ENCODE measurements around the gene DPYD.

The DPYD gene

DNA sequence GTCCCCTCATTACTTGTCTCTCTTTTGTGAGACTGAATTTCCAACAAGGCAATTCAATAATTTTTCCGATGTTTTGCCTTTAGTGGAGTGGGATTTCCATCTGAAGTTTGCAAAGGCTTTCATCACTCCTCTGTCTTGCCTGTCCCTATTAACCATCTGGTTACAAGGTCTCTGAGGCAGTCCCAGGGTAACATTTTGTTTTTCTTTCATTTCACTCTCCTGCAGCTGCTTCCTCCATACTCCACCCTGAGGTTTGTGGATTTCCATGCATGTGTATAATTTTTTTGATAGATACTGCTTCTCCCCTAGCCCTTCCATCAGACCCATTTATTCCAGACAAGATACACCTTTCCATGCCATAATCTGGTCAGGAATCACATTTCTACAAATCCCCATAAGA is 832.4 kb downstream of the DPYD start:
- Histone ChIP-seq H3K14ac (ENCODE audit: low read length) (no peak overlapping the region), H3K9me3 (replicated peaks in 1 of 2; ENCODE audit: control insufficient read depth in 2 of 2, insufficient read depth in 1 of 2, low read depth in 1 of 2, low read length in 2 of 2) (no peaks in the 10 kb centered on the region), H3K4me3 (ENCODE audit: low read length in 2 of 2) (no peak overlapping the region), H3K4ac (ENCODE audit: low read length) (no peak overlapping the region), H3K79me1 (ENCODE audit: low read depth, low read length) (no peaks in the 10 kb centered on the region), H3K23ac (ENCODE audit: low read depth, low read length, poor library complexity) (no peak overlapping the region), H3K18ac (ENCODE audit: low read length) (no peak overlapping the region), H3K9ac (ENCODE audit: low read depth, low read length, poor library complexity) (no peak overlapping the region), H2BK15ac (ENCODE audit: low read length) (no peak overlapping the region), H3K27me3 (ENCODE audit: control insufficient read depth in 3 of 3, insufficient read depth in 3 of 3, low read depth in 1 of 3, low read length in 3 of 3) (no peaks in the 10 kb centered on the region), H2AFZ (ENCODE audit: low read length) (no peak overlapping the region), H4K8ac (ENCODE audit: low read depth, low read length) (no peak overlapping the region), H2AK5ac (ENCODE audit: low read depth, low read length) (no peak overlapping the region), H4K91ac (ENCODE audit: low read depth, low read length, poor library complexity) (no peak overlapping the region), H3K4me2 (ENCODE audit: insufficient read depth, low read length, poor library complexity, severe bottlenecking) (no peak overlapping the region), H3K27ac (replicated peaks; ENCODE audit: low read length) (no peak overlapping the region), H3K36me3 (replicated peaks in 1 of 2; ENCODE audit: control insufficient read depth in 2 of 2, insufficient read depth in 2 of 2, low read length in 2 of 2) (no peaks in the 10 kb centered on the region), H2BK12ac (ENCODE audit: low read length) (no peak overlapping the region), H2BK5ac (ENCODE audit: low read length) (no peak overlapping the region), H2BK120ac (ENCODE audit: low read depth, low read length) (no peak overlapping the region), H3K4me1 (ENCODE audit: control insufficient read depth in 2 of 2, insufficient read depth in 1 of 2, low read depth in 1 of 2, low read length in 2 of 2) (peaks cover 2% of the 10 kb centered on the region in 2 donors)
- DNase-seq (ENCODE audit: low spot score) = no peak
- WGBS, 2 donors (ENCODE audit: extremely low coverage in 2 of 2, insufficient read length in 2 of 2, insufficient replicate concordance in 1 of 2) = no CpG with 5 or more reads among the region's 1 CpG

- Histone ChIP-seq H3K4me1 (ENCODE audit: control insufficient read depth in 2 of 2, insufficient read depth in 1 of 2, low read depth in 1 of 2, low read length in 2 of 2) (no peaks in the 10 kb centered on the region), H4K91ac (ENCODE audit: low read depth, low read length, poor library complexity) (no peak overlapping the region), H3K18ac (ENCODE audit: low read length) (no peak overlapping the region), H3K27me3 (ENCODE audit: control insufficient read depth in 3 of 3, insufficient read depth in 3 of 3, low read depth in 1 of 3, low read length in 3 of 3) (no peaks in the 10 kb centered on the region), H2BK5ac (ENCODE audit: low read length) (no peak overlapping the region), H2BK120ac (ENCODE audit: low read depth, low read length) (no peak overlapping the region), H4K8ac (ENCODE audit: low read depth, low read length) (no peak overlapping the region), H3K23ac (ENCODE audit: low read depth, low read length, poor library complexity) (no peak overlapping the region), H2BK12ac (ENCODE audit: low read length) (no peak overlapping the region), H2BK15ac (ENCODE audit: low read length) (no peak overlapping the region), H2AFZ (ENCODE audit: low read length) (no peak overlapping the region), H3K79me1 (ENCODE audit: low read depth, low read length) (no peaks in the 10 kb centered on the region), H3K9ac (ENCODE audit: low read depth, low read length, poor library complexity) (no peak overlapping the region), H3K9me3 (replicated peaks in 1 of 2; ENCODE audit: control insufficient read depth in 2 of 2, insufficient read depth in 1 of 2, low read depth in 1 of 2, low read length in 2 of 2) (no peaks in the 10 kb centered on the region), H2AK5ac (ENCODE audit: low read depth, low read length) (no peak overlapping the region), H3K4me2 (ENCODE audit: insufficient read depth, low read length, poor library complexity, severe bottlenecking) (no peak overlapping the region), H3K27ac (replicated peaks; ENCODE audit: low read length) (no peak overlapping the region), H3K14ac (ENCODE audit: low read length) (no peak overlapping the region), H3K4me3 (ENCODE audit: low read length in 2 of 2) (no peak overlapping the region), H3K4ac (ENCODE audit: low read length) (no peak overlapping the region), H3K36me3 (replicated peaks in 1 of 2; ENCODE audit: control insufficient read depth in 2 of 2, insufficient read depth in 2 of 2, low read length in 2 of 2) (no peaks in the 10 kb centered on the region)
- no CpG with 5 or more reads among the region's 2 CpGs for WGBS, 2 donors (ENCODE audit: extremely low coverage in 2 of 2, insufficient read length in 2 of 2, insufficient replicate concordance in 1 of 2)
- no peak for DNase-seq (ENCODE audit: low spot score)
These were observed 836.3 kb downstream of the DPYD start for GRCh38 chr1:97084546-97084945.

DNA sequence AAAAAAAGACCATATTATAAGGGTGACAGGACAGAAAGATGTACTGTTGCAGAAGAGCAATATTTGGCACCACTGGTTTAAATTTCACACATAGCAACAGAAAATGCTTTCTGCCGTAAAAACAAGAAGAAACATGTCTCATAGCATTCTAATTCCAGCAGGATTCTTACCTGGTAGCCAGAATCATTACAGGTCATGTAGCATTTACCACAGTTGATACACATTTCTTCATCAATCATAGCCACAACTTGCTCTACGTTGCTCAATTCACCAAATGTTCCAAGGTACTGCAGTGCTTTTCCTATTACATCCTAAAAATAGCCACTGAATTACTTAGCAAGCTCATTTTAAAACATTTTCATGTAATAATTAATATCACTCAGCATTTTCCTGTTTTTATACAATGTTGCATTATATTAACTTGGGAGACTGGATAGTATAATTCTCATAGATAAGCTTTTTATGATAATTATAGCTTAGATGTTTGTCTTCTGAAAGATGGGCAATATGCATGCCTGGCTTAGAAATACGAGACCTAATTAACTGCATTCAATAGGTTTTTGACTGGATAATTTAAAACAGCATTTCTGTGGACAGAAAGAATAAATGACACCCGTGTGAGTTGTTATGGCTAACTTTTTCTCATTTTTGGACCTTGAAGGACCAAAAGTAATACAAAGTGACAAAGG is 838.5 kb downstream of the DPYD start:
- H3K9ac ChIP-seq (ENCODE audit: low read depth, low read length, poor library complexity) = no peak overlapping the region
- no CpG with 5 or more reads among the region's 4 CpGs for WGBS, 2 donors (ENCODE audit: extremely low coverage in 2 of 2, insufficient read length in 2 of 2, insufficient replicate concordance in 1 of 2)

GRCh38 chr1:97078872-97079271 is 842.0 kb downstream of the DPYD start:
- H3K23ac ChIP-seq (ENCODE audit: low read depth, low read length, poor library complexity) = no peak overlapping the region
- no CpG with 5 or more reads among the region's 6 CpGs for whole genome bisulfite sequencing, 2 donors (ENCODE audit: extremely low coverage in 2 of 2, insufficient read length in 2 of 2, insufficient replicate concordance in 1 of 2)

More for the DNA sequence above, 838.5 kb downstream of the DPYD start:
- Histone ChIP-seq H2BK15ac (ENCODE audit: low read length) (no peak overlapping the region), H2BK5ac (ENCODE audit: low read length) (no peak overlapping the region), H2AK5ac (ENCODE audit: low read depth, low read length) (no peak overlapping the region), H3K4ac (ENCODE audit: low read length) (no peak overlapping the region), H3K23ac (ENCODE audit: low read depth, low read length, poor library complexity) (no peak overlapping the region), H3K9me3 (replicated peaks in 1 of 2; ENCODE audit: control insufficient read depth in 2 of 2, insufficient read depth in 1 of 2, low read depth in 1 of 2, low read length in 2 of 2) (no peaks in the 10 kb centered on the region), H3K4me3 (ENCODE audit: low read length in 2 of 2) (no peak overlapping the region), H2BK120ac (ENCODE audit: low read depth, low read length) (no peak overlapping the region), H3K18ac (ENCODE audit: low read length) (no peak overlapping the region), H4K8ac (ENCODE audit: low read depth, low read length) (no peak overlapping the region), H3K4me2 (ENCODE audit: insufficient read depth, low read length, poor library complexity, severe bottlenecking) (no peak overlapping the region), H2AFZ (ENCODE audit: low read length) (no peak overlapping the region), H3K4me1 (ENCODE audit: control insufficient read depth in 2 of 2, insufficient read depth in 1 of 2, low read depth in 1 of 2, low read length in 2 of 2) (peaks cover 0 to 4% of the 10 kb centered on the region in 2 donors), H3K27ac (replicated peaks; ENCODE audit: low read length) (no peak overlapping the region), H2BK12ac (ENCODE audit: low read length) (no peak overlapping the region), H3K27me3 (ENCODE audit: control insufficient read depth in 3 of 3, insufficient read depth in 3 of 3, low read depth in 1 of 3, low read length in 3 of 3) (no peaks in the 10 kb centered on the region), H3K79me1 (ENCODE audit: low read depth, low read length) (no peaks in the 10 kb centered on the region), H3K14ac (ENCODE audit: low read length) (no peak overlapping the region), H3K36me3 (replicated peaks in 1 of 2; ENCODE audit: control insufficient read depth in 2 of 2, insufficient read depth in 2 of 2, low read length in 2 of 2) (no peaks in the 10 kb centered on the region), H4K91ac (ENCODE audit: low read depth, low read length, poor library complexity) (no peak overlapping the region)
- no peak for DNase-seq (ENCODE audit: low spot score)

More at GRCh38 chr1:97078872-97079271, 842.0 kb downstream of the DPYD start:
- Histone ChIP-seq H2BK12ac (ENCODE audit: low read length) (no peak overlapping the region), H3K27me3 (ENCODE audit: control insufficient read depth in 3 of 3, insufficient read depth in 3 of 3, low read depth in 1 of 3, low read length in 3 of 3) (no peaks in the 10 kb centered on the region), H2BK120ac (ENCODE audit: low read depth, low read length) (no peak overlapping the region), H3K79me1 (ENCODE audit: low read depth, low read length) (no peaks in the 10 kb centered on the region), H3K18ac (ENCODE audit: low read length) (no peak overlapping the region), H2BK5ac (ENCODE audit: low read length) (no peak overlapping the region), H4K91ac (ENCODE audit: low read depth, low read length, poor library complexity) (no peak overlapping the region), H3K36me3 (replicated peaks in 1 of 2; ENCODE audit: control insufficient read depth in 2 of 2, insufficient read depth in 2 of 2, low read length in 2 of 2) (no peaks in the 10 kb centered on the region), H2AK5ac (ENCODE audit: low read depth, low read length) (no peak overlapping the region), H3K4me1 (ENCODE audit: control insufficient read depth in 2 of 2, insufficient read depth in 1 of 2, low read depth in 1 of 2, low read length in 2 of 2) (peaks cover 0 to 4% of the 10 kb centered on the region in 2 donors), H2AFZ (ENCODE audit: low read length) (no peak overlapping the region), H2BK15ac (ENCODE audit: low read length) (no peak overlapping the region), H4K8ac (ENCODE audit: low read depth, low read length) (no peak overlapping the region), H3K14ac (ENCODE audit: low read length) (no peak overlapping the region), H3K9me3 (replicated peaks in 1 of 2; ENCODE audit: control insufficient read depth in 2 of 2, insufficient read depth in 1 of 2, low read depth in 1 of 2, low read length in 2 of 2) (no peaks in the 10 kb centered on the region), H3K9ac (ENCODE audit: low read depth, low read length, poor library complexity) (no peak overlapping the region), H3K27ac (replicated peaks; ENCODE audit: low read length) (no peak overlapping the region), H3K4ac (ENCODE audit: low read length) (no peak overlapping the region), H3K4me3 (ENCODE audit: low read length in 2 of 2) (no peak overlapping the region), H3K4me2 (ENCODE audit: insufficient read depth, low read length, poor library complexity, severe bottlenecking) (no peak overlapping the region)
- no peak for DNase-seq (ENCODE audit: low spot score)

All from neuronal stem cell (in vitro differentiated cells).